GM13976 (cell line): ENCODE data around the gene HIVEP3.

Experiments used
- DNase-seq: peaks from one replicate; pipeline ENCODE4 v3.0.0; 2012; ENCODE audit warnings: low spot score
- in situ Hi-C: fragments of 300-500 bp; cut with MboI; formaldehyde crosslinking; loops from one replicate; pipeline ENCODE4 v1.12.0; 2022; ENCODE audit warnings: low sequenced_read_pairs, mixed read lengths, inconsistent platforms; ENCODE audit not compliant: unreplicated experiment
- TF ChIP-seq, protein P1 (sequence below): IDR thresholded peaks from 2 replicates; pipeline ENCODE4 v1.5.1; 2012; ENCODE audit warnings: borderline replicate concordance, mild to moderate bottlenecking; ENCODE audit not compliant: insufficient read depth; ENCODE audit errors: extremely low read depth, missing control alignments, control extremely low read depth

Gene HIVEP3

DNA sequence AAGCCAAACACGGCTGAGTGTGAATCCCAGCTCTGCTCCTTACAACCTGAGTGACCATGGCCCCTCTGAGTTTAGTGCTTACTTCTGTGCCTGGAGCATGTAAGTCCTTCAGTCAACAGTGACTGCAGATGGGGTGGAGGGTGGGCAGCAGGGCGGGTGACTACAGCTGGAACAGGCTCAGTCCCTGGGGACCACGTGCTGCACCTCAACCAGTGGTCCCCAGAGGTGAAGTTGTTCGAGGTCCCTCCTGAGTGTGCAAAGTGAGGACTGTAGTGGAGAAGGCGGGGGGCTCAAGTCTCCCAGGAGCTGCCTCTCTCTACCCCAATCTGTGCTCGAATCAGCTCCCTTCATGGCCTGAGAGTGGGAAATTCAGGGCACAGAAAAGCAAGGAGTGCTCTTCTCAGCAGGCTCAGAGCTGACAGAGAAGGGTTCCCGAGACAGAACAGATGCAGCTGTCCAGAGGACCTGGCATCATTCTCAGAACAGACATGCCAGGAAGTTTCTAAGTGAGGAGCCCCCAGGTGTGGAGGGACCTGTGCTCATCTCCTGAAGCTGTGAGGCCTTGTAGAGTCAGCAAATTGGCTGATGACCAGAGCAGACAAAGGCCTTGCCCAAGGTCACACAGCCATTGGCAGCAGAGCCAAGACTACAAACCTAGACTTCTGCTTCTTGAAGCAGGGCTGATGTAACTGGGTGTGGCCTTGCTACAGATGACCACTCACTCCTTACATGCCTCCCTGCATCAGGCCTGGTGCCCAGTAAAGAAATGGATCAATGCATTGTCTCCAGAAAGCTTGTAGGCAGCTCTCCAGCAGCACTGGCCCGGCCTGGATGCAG is 372.5 kb downstream of the HIVEP3 start:
- DNase-seq, result no peak
- in situ Hi-C loops, result no loop called here
- TF ChIP-seq, protein P1, sequence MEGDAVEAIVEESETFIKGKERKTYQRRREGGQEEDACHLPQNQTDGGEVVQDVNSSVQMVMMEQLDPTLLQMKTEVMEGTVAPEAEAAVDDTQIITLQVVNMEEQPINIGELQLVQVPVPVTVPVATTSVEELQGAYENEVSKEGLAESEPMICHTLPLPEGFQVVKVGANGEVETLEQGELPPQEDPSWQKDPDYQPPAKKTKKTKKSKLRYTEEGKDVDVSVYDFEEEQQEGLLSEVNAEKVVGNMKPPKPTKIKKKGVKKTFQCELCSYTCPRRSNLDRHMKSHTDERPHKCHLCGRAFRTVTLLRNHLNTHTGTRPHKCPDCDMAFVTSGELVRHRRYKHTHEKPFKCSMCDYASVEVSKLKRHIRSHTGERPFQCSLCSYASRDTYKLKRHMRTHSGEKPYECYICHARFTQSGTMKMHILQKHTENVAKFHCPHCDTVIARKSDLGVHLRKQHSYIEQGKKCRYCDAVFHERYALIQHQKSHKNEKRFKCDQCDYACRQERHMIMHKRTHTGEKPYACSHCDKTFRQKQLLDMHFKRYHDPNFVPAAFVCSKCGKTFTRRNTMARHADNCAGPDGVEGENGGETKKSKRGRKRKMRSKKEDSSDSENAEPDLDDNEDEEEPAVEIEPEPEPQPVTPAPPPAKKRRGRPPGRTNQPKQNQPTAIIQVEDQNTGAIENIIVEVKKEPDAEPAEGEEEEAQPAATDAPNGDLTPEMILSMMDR, result no peak

DNA sequence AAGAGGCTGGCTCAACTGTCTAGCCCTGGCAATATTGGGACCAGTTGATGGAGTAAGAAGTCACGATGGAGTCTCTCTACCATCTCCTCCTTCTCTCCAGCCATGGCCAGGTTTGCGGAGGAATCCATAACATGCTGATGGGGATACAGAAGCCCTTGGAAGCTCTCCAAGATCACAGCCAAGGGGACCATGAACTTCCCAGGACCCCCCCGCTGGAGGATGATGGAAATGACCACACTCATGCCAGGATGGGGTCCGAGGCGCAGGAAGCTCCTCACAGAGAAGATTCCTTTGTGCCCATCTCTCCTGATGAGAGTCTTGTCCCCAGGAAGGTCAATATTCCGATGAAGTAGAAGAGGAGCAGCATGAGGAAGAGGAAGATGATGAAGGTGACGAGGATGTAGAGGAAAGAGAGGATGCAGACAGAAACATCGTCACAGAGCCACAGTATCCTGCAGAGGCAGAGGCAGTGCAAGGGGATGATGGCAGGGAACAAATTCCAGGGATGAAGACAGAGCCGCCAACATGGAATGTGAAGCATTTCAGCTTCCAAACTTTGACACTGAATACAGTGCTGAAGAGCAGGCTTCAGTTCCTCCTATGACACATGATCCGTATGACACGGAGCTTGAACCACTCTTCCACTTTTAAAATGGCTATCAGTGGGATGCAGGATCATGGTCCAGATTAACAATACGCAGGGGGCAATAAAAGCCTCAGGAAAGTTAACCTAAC is 376.4 kb downstream of the HIVEP3 start:
- in situ Hi-C loops, result no loop called here

DNA sequence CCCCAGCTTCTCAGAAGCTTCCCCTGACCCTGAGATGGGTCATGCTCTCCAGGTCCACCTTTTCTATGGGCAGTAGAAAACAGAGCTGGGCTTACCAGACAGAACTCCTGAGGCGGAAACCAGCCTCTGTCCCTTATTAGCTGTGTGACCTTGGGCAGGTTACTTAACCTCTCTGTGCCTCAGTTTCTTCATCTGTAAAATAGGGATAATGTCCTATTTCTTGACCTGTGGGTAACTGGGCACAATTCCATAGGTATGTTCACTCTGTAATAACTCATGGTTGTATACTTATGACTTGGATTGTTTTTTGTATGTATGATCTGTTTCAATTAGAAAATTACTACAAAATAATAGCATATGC is 377.1 kb downstream of the HIVEP3 start:
- in situ Hi-C loops, result no loop called here

More for the DNA sequence above, 376.4 kb downstream of the HIVEP3 start:
- no peak for DNase-seq
- TF ChIP-seq, protein P1, result no peak

DNA sequence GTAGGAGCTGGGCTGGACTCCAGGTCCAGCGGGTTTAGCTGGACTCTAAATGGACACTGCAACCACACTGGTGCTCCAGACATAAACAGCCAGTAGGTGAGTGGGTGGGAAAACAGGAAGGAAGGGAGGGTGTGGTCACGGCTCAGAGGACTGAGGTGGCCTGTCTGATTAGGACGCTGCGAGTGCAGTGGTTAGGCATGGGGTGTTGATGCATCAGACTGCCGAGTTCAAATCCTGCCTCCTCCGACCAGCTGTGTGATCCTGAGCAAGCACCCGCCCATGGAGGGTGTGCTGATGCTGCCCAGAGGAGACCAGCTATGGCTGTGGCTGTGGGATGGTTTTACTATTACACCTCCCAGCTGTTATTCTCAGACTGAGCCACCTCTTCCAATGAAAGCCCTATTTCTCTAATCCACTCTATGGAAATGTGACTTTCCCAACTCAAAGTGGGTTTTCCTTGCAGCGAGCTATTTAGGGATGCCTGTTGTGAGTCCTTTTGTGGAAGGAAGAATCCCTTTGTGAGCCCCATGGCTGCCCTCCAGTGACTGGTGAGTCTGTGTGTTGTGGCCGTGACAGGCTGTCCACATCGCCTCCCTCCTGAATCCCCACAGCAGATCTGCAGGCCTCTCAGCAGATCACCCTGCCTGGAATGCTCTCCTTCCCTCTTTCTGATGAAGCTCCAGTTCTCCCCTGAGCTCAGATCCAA is 377.7 kb downstream of the HIVEP3 start:
- DNase-seq, result peak; percentile 64
- in situ Hi-C loops, result no loop called here

More for the DNA sequence above, 377.1 kb downstream of the HIVEP3 start:
- DNase-seq, result no peak
- TF ChIP-seq, protein P1, result no peak

DNA sequence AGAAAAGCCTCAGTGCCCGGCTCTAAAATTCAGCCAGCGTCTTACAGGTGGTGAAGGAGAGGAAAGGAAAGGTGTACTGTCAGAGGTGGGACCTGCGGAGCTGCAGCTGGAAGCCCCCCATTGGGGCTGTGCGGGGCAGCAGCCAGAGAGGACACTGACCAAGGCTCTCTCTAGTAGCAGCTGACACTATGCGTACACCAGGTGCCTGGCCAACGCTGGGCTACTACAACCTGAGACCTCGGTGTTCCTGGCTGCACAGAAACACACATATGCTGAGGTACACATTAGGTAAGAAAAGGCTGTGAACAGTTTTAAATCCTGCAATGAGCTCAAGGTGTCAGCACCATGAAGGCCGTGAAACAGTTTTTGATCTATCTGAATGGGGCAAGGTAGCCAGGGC is 378.7 kb downstream of the HIVEP3 start:
- no peak for DNase-seq
- TF ChIP-seq, protein P1, result no peak
- in situ Hi-C loops, result no loop called here

More for the DNA sequence above, 377.7 kb downstream of the HIVEP3 start:
- TF ChIP-seq, protein P1, result no peak

DNA sequence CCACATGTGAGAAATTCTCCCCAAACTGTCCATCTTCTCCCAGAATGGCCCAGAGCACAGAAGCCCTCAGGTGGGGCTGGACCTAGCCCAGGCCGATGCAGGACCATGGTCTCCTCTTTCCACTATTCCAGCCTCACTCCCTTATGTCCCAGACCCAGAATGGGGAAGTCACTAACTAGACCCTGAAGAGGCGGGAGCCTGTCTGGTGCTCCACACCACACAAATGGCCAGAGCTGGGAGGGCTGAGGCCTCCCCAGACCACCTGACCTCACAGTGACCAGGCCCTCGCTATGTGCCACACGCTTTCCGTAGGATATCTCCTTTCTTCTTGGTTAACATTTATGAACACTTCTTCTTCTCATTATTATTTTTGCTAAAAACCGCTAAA is 379.3 kb downstream of the HIVEP3 start:
- no peak for DNase-seq
- in situ Hi-C loops, result no loop called here

More for the DNA sequence above, 379.3 kb downstream of the HIVEP3 start:
- TF ChIP-seq, protein P1, result no peak
